ENCODE measurements around the gene MEGF11. TPM values are rescaled to one million over a fixed set of nuclear protein-coding genes. Genes with fewer than 3 reads are reported as not detected.

The MEGF11 gene
- total RNA-seq, 1 experiment from 2014 or later = 1.2 TPM

GRCh38 chr15:66221126-66221525, 32.4 kb downstream of the MEGF11 start:
- no peak for DNase-seq
- Histone ChIP-seq H2AFZ (ENCODE audit: low read length) (no peak overlapping the region), H4K5ac (ENCODE audit: insufficient read length, low read depth, low read length) (no peak overlapping the region), H3K4me2 (ENCODE audit: insufficient read depth, insufficient read length, low read length) (no peak overlapping the region), H2BK20ac (ENCODE audit: low read depth, low read length, poor library complexity, severe bottlenecking) (no peak overlapping the region), H4K20me1 (ENCODE audit: control insufficient read depth, insufficient read depth, insufficient read length) (no peaks in the 10 kb centered on the region), H3K56ac (ENCODE audit: insufficient read length, low read depth, low read length) (no peak overlapping the region), H3K79me1 (ENCODE audit: insufficient read depth, low read depth, low read length, poor library complexity, severe bottlenecking) (no peaks in the 10 kb centered on the region), H3K27ac (ENCODE audit: insufficient read length, low read depth, low read length) (no peak overlapping the region), H3K23ac (ENCODE audit: insufficient read length, low read depth, low read length) (no peak overlapping the region), H3K23me2 (ENCODE audit: insufficient read length, low read depth, low read length, poor library complexity, severe bottlenecking) (no peaks in the 10 kb centered on the region), H4K91ac (ENCODE audit: insufficient read length, low read depth, low read length) (no peak overlapping the region), H3K4me1 (ENCODE audit: insufficient read depth, low read length) (0 out of 2 replicates have a peak, but pooled peaks cover 2% of the 10 kb centered on the region), H2BK120ac (ENCODE audit: low read depth, low read length, poor library complexity, severe bottlenecking) (no peak overlapping the region), H2BK15ac (ENCODE audit: low read depth, low read length) (no peak overlapping the region), H3K18ac (ENCODE audit: insufficient read length, low read depth, low read length) (no peak overlapping the region), H4K8ac (replicated peaks; ENCODE audit: insufficient read length, low read depth, low read length) (no peak overlapping the region), H2AK5ac (ENCODE audit: insufficient read length, low read length) (no peak overlapping the region), H2BK5ac (ENCODE audit: insufficient read length, low read length) (no peak overlapping the region), H3K27me3 (ENCODE audit: insufficient read depth, low read length) (no peaks in the 10 kb centered on the region), H3K14ac (ENCODE audit: insufficient read depth, low read length) (no peak overlapping the region), H3T11ph (ENCODE audit: low read length) (no peak overlapping the region), H2BK12ac (ENCODE audit: insufficient read length, low read depth, low read length) (no peak overlapping the region), H3K9me3 (ENCODE audit: control insufficient read depth, low read depth, low read length) (no peaks in the 10 kb centered on the region), H3K9ac (ENCODE audit: extremely low read depth, insufficient read length, low read length) (no peak overlapping the region), H3K4ac (ENCODE audit: low read depth, low read length) (no peak overlapping the region), H3K79me2 (ENCODE audit: insufficient read depth, low read length) (no peaks in the 10 kb centered on the region)
- Mint-ChIP-seq H3K27ac (no peak overlapping the region; a peak in 1 of 7 replicates), H3K27me3 (ENCODE audit: low read depth) (no peaks in the 10 kb centered on the region), H3K4me3 (no peak overlapping the region), H3K9me3 (no peaks in the 10 kb centered on the region), H3K36me3 (ENCODE audit: insufficient read depth in 1 of 3, low read depth in 3 of 3) (no peaks in the 10 kb centered on the region), H3K4me1 (peaks cover 11 to 25% of the 10 kb centered on the region in 2 experiments)
- TF ChIP-seq, protein P1, sequence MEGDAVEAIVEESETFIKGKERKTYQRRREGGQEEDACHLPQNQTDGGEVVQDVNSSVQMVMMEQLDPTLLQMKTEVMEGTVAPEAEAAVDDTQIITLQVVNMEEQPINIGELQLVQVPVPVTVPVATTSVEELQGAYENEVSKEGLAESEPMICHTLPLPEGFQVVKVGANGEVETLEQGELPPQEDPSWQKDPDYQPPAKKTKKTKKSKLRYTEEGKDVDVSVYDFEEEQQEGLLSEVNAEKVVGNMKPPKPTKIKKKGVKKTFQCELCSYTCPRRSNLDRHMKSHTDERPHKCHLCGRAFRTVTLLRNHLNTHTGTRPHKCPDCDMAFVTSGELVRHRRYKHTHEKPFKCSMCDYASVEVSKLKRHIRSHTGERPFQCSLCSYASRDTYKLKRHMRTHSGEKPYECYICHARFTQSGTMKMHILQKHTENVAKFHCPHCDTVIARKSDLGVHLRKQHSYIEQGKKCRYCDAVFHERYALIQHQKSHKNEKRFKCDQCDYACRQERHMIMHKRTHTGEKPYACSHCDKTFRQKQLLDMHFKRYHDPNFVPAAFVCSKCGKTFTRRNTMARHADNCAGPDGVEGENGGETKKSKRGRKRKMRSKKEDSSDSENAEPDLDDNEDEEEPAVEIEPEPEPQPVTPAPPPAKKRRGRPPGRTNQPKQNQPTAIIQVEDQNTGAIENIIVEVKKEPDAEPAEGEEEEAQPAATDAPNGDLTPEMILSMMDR (conservative IDR thresholded peaks at IDR 0.05) = no peak
- no CpG with 5 or more reads among the region's 9 CpGs for WGBS (ENCODE audit: extremely low coverage, insufficient read length, low lambda C conversion rate)
